ENCODE results near the gene TPRG1.

The TPRG1 gene

GRCh38 chr3:189204167-189204866 is 32.5 kb downstream of the TPRG1 start:
- H3K4me3 ChIP-seq (ENCODE audit: insufficient read depth, low read length, poor library complexity, severe bottlenecking): no peak overlapping the region
- no peak overlapping the region for H3K9ac ChIP-seq (ENCODE audit: low read length)
- TF ChIP-seq EZH2phosphoT487 (conservative IDR thresholded peaks at IDR 0.05; ENCODE audit: low read length): no peak
- TF ChIP-seq, protein P1, sequence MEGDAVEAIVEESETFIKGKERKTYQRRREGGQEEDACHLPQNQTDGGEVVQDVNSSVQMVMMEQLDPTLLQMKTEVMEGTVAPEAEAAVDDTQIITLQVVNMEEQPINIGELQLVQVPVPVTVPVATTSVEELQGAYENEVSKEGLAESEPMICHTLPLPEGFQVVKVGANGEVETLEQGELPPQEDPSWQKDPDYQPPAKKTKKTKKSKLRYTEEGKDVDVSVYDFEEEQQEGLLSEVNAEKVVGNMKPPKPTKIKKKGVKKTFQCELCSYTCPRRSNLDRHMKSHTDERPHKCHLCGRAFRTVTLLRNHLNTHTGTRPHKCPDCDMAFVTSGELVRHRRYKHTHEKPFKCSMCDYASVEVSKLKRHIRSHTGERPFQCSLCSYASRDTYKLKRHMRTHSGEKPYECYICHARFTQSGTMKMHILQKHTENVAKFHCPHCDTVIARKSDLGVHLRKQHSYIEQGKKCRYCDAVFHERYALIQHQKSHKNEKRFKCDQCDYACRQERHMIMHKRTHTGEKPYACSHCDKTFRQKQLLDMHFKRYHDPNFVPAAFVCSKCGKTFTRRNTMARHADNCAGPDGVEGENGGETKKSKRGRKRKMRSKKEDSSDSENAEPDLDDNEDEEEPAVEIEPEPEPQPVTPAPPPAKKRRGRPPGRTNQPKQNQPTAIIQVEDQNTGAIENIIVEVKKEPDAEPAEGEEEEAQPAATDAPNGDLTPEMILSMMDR (IDR thresholded peaks at IDR 0.05; ENCODE audit: insufficient read depth, low read length, poor library complexity, severe bottlenecking): no peak
- H3K27ac ChIP-seq (ENCODE audit: low read depth, low read length): no peak overlapping the region
- H3K9me3 ChIP-seq (ENCODE audit: insufficient read depth, low read length): no peaks in the 10 kb centered on the region
- H3K36me3 ChIP-seq (ENCODE audit: low read length): no peaks in the 10 kb centered on the region
- no peaks in the 10 kb centered on the region for H3K27me3 ChIP-seq (ENCODE audit: low read length)
- no peaks in the 10 kb centered on the region for H3K79me2 ChIP-seq (ENCODE audit: insufficient read depth, low read length)
- no peaks in the 10 kb centered on the region for H3K9me2 ChIP-seq (replicated peaks; ENCODE audit: insufficient read depth, low read length)
- no peak overlapping the region for H3K4me2 ChIP-seq (ENCODE audit: low read depth, low read length, poor library complexity, severe bottlenecking)
- no peak overlapping the region for H2AFZ ChIP-seq (ENCODE audit: low read depth, low read length, severe bottlenecking)
- no peaks in the 10 kb centered on the region for H3F3A ChIP-seq (ENCODE audit: insufficient read depth)
- no peaks in the 10 kb centered on the region for H4K20me1 ChIP-seq (ENCODE audit: low read depth, low read length)

GRCh38 chr3:189204937-189205336 is 33.2 kb downstream of the TPRG1 start:
- no peaks in the 10 kb centered on the region for H3K9me3 ChIP-seq (ENCODE audit: insufficient read depth, low read length)

GRCh38 chr3:189210251-189210770 is 38.5 kb downstream of the TPRG1 start:
- Histone ChIP-seq H3K9me2 (replicated peaks; ENCODE audit: insufficient read depth, low read length) (no peaks in the 10 kb centered on the region), H4K20me1 (ENCODE audit: low read depth, low read length) (no peaks in the 10 kb centered on the region), H2AFZ (ENCODE audit: low read depth, low read length, severe bottlenecking) (no peak overlapping the region), H3K79me2 (ENCODE audit: insufficient read depth, low read length) (no peaks in the 10 kb centered on the region), H3K27ac (ENCODE audit: low read depth, low read length) (no peak overlapping the region), H3K9ac (ENCODE audit: low read length) (no peak overlapping the region), H3K36me3 (ENCODE audit: low read length) (no peaks in the 10 kb centered on the region), H3K4me3 (ENCODE audit: insufficient read depth, low read length, poor library complexity, severe bottlenecking) (no peak overlapping the region), H3F3A (ENCODE audit: insufficient read depth) (no peaks in the 10 kb centered on the region), H3K27me3 (ENCODE audit: low read length) (no peaks in the 10 kb centered on the region; the same call in 1 of the 2 replicates), H3K4me2 (ENCODE audit: low read depth, low read length, poor library complexity, severe bottlenecking) (no peak overlapping the region), H3K9me3 (ENCODE audit: insufficient read depth, low read length) (no peaks in the 10 kb centered on the region)
- TF ChIP-seq EZH2phosphoT487 (conservative IDR thresholded peaks at IDR 0.05; ENCODE audit: low read length): no peak
- TF ChIP-seq, protein P1 (IDR thresholded peaks at IDR 0.05; ENCODE audit: insufficient read depth, low read length, poor library complexity, severe bottlenecking): no peak

More at GRCh38 chr3:189204937-189205336, 33.2 kb downstream of the TPRG1 start:
- Histone ChIP-seq H4K20me1 (ENCODE audit: low read depth, low read length) (no peaks in the 10 kb centered on the region), H3F3A (ENCODE audit: insufficient read depth) (no peaks in the 10 kb centered on the region), H2AFZ (ENCODE audit: low read depth, low read length, severe bottlenecking) (no peak overlapping the region), H3K4me3 (ENCODE audit: insufficient read depth, low read length, poor library complexity, severe bottlenecking) (no peak overlapping the region), H3K9ac (ENCODE audit: low read length) (no peak overlapping the region), H3K27me3 (ENCODE audit: low read length) (no peaks in the 10 kb centered on the region), H3K9me2 (replicated peaks; ENCODE audit: insufficient read depth, low read length) (no peaks in the 10 kb centered on the region), H3K27ac (ENCODE audit: low read depth, low read length) (no peak overlapping the region), H3K4me2 (ENCODE audit: low read depth, low read length, poor library complexity, severe bottlenecking) (no peak overlapping the region), H3K79me2 (ENCODE audit: insufficient read depth, low read length) (no peaks in the 10 kb centered on the region), H3K36me3 (ENCODE audit: low read length) (no peaks in the 10 kb centered on the region)
- TF ChIP-seq, protein P1 (IDR thresholded peaks at IDR 0.05; ENCODE audit: insufficient read depth, low read length, poor library complexity, severe bottlenecking): no peak
- no peak for TF ChIP-seq EZH2phosphoT487 (conservative IDR thresholded peaks at IDR 0.05; ENCODE audit: low read length)

Data from SU-DHL-6 (cell line).